Neutrophil (primary cell): Measurements from ENCODE around the gene STPG1.

Experiments
- H3K27ac ChIP-seq: fragments of 200-600 bp; sonication (generic); 2 replicates; pipeline ENCODE4 v1.5.1; 2016; ENCODE audit warnings: mild to moderate bottlenecking, moderate library complexity
- H3K27me3 ChIP-seq: fragments of 200-600 bp; sonication (generic); 2 replicates; pipeline ENCODE4 v1.6.0; 2016; ENCODE audit warnings: mild to moderate bottlenecking
- H3K36me3 ChIP-seq: fragments of 200-600 bp; sonication (generic); 2 replicates; pipeline ENCODE4 v1.5.1; 2017
- H3K4me1 ChIP-seq, 2 experiments: fragments of 200-600 bp in 1 of 2; sonication (generic) in 1 of 2; 1 replicate in 1 of 2; 2 replicates in 1 of 2; pipeline versions ENCODE4 v1.5.1 to v1.6.1; 2013 to 2016; ENCODE audit warnings: low read depth in 1 of 2, low read length in 1 of 2, mild to moderate bottlenecking in 1 of 2, moderate library complexity in 1 of 2; ENCODE audit not compliant: control insufficient read depth in 1 of 2, insufficient read depth in 1 of 2
- H3K4me3 ChIP-seq, 2 experiments: fragments of 200-600 bp in 1 of 2; sonication (generic) in 1 of 2; 1 replicate in 1 of 2; 2 replicates in 1 of 2; pipeline ENCODE4 v1.5.1; 2013 to 2016; ENCODE audit warnings: low read depth in 1 of 2, low read length in 1 of 2, mild to moderate bottlenecking in 1 of 2, moderate library complexity in 1 of 2
- H3K9me3 ChIP-seq: fragments of 200-600 bp; sonication (generic); 2 replicates; pipeline ENCODE4 v1.5.1; 2016
- TF ChIP-seq, protein P1 (sequence below): fragments of 200-600 bp; sonication (generic); IDR thresholded peaks from 2 replicates; pipeline ENCODE4 v1.5.1; 2016; ENCODE audit warnings: antibody characterized with exemption

Gene STPG1

GRCh38 chr1:24309762-24310485, 103.7 kb downstream of the STPG1 start:
- no peak overlapping the region for H3K27ac ChIP-seq
- H3K4me3 ChIP-seq = no peak overlapping the region
- H3K36me3 ChIP-seq = no peaks in the 10 kb centered on the region
- no peaks in the 10 kb centered on the region for H3K4me1 ChIP-seq
- H3K9me3 ChIP-seq = no peaks in the 10 kb centered on the region
- no peaks in the 10 kb centered on the region for H3K27me3 ChIP-seq
- TF ChIP-seq, protein P1, sequence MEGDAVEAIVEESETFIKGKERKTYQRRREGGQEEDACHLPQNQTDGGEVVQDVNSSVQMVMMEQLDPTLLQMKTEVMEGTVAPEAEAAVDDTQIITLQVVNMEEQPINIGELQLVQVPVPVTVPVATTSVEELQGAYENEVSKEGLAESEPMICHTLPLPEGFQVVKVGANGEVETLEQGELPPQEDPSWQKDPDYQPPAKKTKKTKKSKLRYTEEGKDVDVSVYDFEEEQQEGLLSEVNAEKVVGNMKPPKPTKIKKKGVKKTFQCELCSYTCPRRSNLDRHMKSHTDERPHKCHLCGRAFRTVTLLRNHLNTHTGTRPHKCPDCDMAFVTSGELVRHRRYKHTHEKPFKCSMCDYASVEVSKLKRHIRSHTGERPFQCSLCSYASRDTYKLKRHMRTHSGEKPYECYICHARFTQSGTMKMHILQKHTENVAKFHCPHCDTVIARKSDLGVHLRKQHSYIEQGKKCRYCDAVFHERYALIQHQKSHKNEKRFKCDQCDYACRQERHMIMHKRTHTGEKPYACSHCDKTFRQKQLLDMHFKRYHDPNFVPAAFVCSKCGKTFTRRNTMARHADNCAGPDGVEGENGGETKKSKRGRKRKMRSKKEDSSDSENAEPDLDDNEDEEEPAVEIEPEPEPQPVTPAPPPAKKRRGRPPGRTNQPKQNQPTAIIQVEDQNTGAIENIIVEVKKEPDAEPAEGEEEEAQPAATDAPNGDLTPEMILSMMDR = no peak

DNA sequence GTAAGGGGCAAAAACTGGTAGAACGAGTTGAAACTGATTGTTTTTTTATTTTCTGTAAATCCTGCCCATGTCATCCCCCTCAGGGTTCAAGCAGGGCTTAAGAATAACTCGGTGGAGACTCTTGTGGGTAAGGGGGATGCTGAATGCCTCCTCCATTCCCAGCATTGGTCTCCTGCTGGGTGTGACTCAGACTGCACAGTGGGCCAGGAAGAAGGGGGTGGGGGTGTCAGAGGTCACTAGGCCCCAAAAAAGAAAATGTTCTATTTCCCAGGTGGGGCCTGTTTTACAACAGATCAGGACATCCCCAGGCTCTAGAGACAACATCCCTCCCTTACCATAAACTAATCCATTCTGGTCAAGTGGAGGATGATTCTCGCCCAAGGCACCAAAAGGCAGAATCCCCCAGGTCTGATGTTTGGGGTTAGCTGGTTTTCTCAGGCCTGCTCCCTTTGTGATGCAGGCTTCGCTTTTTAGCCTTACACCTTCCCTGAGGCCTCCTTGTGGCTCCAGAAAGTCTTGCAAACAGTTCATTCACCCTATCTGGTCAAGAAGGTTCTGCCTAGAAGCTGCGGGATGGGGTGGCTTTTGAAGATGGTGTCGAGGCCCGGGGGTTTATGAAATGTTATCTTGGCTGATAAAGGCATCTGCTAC, 105.1 kb downstream of the STPG1 start:
- TF ChIP-seq, protein P1 = no peak
- H3K36me3 ChIP-seq = no peaks in the 10 kb centered on the region
- H3K27me3 ChIP-seq = no peaks in the 10 kb centered on the region
- H3K4me3 ChIP-seq = no peak overlapping the region
- H3K9me3 ChIP-seq = no peaks in the 10 kb centered on the region
- H3K27ac ChIP-seq = no peak overlapping the region
- no peaks in the 10 kb centered on the region for H3K4me1 ChIP-seq
